Measurements from ENCODE around the gene URI1.

DNA sequence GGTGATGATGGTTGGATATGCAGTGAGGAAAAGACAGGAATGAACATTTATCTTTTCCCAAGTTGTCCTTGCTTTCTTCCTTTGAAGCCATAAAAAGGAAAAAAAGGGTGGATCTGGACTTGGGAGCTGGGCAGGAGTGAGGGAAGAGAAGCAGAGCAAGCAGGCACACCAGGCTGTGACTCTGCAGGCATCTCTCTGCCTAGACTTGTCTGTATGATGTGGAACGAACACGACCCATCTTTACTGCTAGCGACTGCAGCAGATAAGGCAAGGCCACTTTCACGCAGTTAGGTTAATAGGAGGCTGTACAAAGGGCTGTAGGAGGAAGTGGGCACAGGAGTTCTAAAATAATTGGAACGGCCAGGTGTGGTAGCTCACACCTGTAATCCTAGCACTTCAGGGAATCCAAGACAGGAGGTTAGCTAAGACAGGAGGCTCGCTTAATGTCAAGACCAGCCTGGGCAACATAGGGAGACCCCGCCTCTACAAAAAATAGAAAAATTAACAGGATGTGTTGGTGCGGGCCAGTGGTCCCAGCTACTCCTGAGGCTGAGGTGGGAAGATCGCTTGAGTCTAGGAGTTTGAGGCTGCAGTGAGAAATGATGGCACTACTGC is 961 bp upstream of the URI1 start:
- TF ChIP-seq CTCF (IDR thresholded peaks at IDR 0.05; ENCODE audit: insufficient read depth, low read length) (no peak), POLR2AphosphoS5 (IDR thresholded peaks at IDR 0.05; ENCODE audit: low read depth) (no peak), GABPA (IDR thresholded peaks at IDR 0.05; ENCODE audit: low read depth) (no peak), SPI1 (IDR thresholded peaks at IDR 0.05; ENCODE audit: borderline replicate concordance, low read depth) (no peak)
- TF ChIP-seq, protein P1, sequence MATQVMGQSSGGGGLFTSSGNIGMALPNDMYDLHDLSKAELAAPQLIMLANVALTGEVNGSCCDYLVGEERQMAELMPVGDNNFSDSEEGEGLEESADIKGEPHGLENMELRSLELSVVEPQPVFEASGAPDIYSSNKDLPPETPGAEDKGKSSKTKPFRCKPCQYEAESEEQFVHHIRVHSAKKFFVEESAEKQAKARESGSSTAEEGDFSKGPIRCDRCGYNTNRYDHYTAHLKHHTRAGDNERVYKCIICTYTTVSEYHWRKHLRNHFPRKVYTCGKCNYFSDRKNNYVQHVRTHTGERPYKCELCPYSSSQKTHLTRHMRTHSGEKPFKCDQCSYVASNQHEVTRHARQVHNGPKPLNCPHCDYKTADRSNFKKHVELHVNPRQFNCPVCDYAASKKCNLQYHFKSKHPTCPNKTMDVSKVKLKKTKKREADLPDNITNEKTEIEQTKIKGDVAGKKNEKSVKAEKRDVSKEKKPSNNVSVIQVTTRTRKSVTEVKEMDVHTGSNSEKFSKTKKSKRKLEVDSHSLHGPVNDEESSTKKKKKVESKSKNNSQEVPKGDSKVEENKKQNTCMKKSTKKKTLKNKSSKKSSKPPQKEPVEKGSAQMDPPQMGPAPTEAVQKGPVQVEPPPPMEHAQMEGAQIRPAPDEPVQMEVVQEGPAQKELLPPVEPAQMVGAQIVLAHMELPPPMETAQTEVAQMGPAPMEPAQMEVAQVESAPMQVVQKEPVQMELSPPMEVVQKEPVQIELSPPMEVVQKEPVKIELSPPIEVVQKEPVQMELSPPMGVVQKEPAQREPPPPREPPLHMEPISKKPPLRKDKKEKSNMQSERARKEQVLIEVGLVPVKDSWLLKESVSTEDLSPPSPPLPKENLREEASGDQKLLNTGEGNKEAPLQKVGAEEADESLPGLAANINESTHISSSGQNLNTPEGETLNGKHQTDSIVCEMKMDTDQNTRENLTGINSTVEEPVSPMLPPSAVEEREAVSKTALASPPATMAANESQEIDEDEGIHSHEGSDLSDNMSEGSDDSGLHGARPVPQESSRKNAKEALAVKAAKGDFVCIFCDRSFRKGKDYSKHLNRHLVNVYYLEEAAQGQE (IDR thresholded peaks at IDR 0.05; ENCODE audit: insufficient replicate concordance, low read depth): no peak
